CD4-positive, alpha-beta T cell (primary cell): Measurements from ENCODE around the gene GRM4. TPM values are rescaled to one million over a fixed set of nuclear protein-coding genes. Genes with fewer than 3 reads are reported as not detected.

Source experiments
- ATAC-seq: fragments of 200-7000 bp; cut with Tn5 transposase; one replicate; pipeline ENCODE4 v1.10.0; 2022; ENCODE audit warnings: mild to moderate bottlenecking; ENCODE audit not compliant: poor library complexity
- CTCF ChIA-PET: fragments of 350-600 bp; sonication (Branson Sonifier 250); formaldehyde crosslinking; loops from one replicate; lab custom pipeline; 2021; ENCODE audit warnings: antibody characterized with exemption, inconsistent platforms; lab: Charles Lee
- POLR2A ChIA-PET: fragments of 350-600 bp; sonication (Branson Sonifier 250); formaldehyde crosslinking; loops from one replicate; lab custom pipeline; 2021; ENCODE audit warnings: antibody characterized with exemption, inconsistent platforms; lab: Charles Lee
- DNase-seq, 14 experiments: peaks; one replicate each; pipeline ENCODE4 v3.0.0-alpha.2; 2013 to 2020; ENCODE audit warnings: mixed read lengths in 2 of 14
- H3K27ac ChIP-seq, 2 donors: one replicate each; pipeline versions ENCODE4 v1.5.1 to v1.7.0; 2013; ENCODE audit warnings: low read length in 2 of 2, low read depth in 1 of 2, mild to moderate bottlenecking in 1 of 2
- H3K27me3 ChIP-seq, 2 experiments: 1 replicate in 1 of 2; 2 replicates in 1 of 2; pipeline versions ENCODE4 v1.6.1 to v1.7.0; 2013; ENCODE audit warnings: low read length in 2 of 2, control low read depth in 1 of 2, mild to moderate bottlenecking in 1 of 2, moderate library complexity in 1 of 2; ENCODE audit not compliant: insufficient read depth in 2 of 2, control insufficient read depth in 1 of 2
- H3K36me3 ChIP-seq: one replicate; pipeline ENCODE4 v1.6.1; 2013; ENCODE audit warnings: low read length, control low read depth; ENCODE audit not compliant: insufficient read depth
- H3K4me1 ChIP-seq: one replicate; pipeline ENCODE4 v1.6.1; 2013; ENCODE audit warnings: low read length, control low read depth; ENCODE audit not compliant: insufficient read depth
- H3K4me3 ChIP-seq: one replicate; pipeline ENCODE4 v1.5.1; 2013; ENCODE audit warnings: mild to moderate bottlenecking, low read length, moderate library complexity
- H3K9me3 ChIP-seq, 2 experiments: 1 replicate in 1 of 2; 2 replicates in 1 of 2; pipeline versions ENCODE4 v1.6.1 to v1.7.0; 2013; ENCODE audit warnings: low read length in 2 of 2, mild to moderate bottlenecking in 2 of 2, control low read depth in 1 of 2, moderate library complexity in 1 of 2; ENCODE audit not compliant: control insufficient read depth in 1 of 2, insufficient read depth in 1 of 2
- H3K27ac Mint-ChIP-seq: one replicate; pipeline ENCODE4 v1.8.0; 2020; ENCODE audit warnings: mixed read lengths
- H3K27me3 Mint-ChIP-seq: one replicate; pipeline ENCODE4 v1.8.0; 2021; ENCODE audit warnings: mixed read lengths
- H3K36me3 Mint-ChIP-seq: one replicate; pipeline ENCODE4 v1.8.0; 2021; ENCODE audit warnings: low read depth, mixed read lengths
- H3K4me1 Mint-ChIP-seq: one replicate; pipeline ENCODE4 v1.8.0; 2021; ENCODE audit warnings: low read depth, mixed read lengths
- H3K4me3 Mint-ChIP-seq: one replicate; pipeline ENCODE4 v1.8.0; 2020; ENCODE audit warnings: mild to moderate bottlenecking, mixed read lengths
- H3K9me3 Mint-ChIP-seq: one replicate; pipeline ENCODE4 v1.8.0; 2020; ENCODE audit warnings: mixed read lengths
- intact Hi-C, 2 experiments: fragments of 100-400 bp; cut with DNase I in 1 of 2; cut with micrococcal nuclease in 1 of 2; formaldehyde crosslinking; loops; one replicate each; pipeline versions ENCODE4 v1.15.1 to v1.9.0; 2023 to 2025; cut with DNase I, micrococcal nuclease
- total RNA-seq, 174 experiments: library from RNA in 2 of 174; stranded (reverse) in 2 of 174; gene quantifications; one replicate each; pipeline ENCODE4 v1.2.3 and lab custom pipeline; 2021 to 2026
- TF ChIP-seq, protein P1 (sequence below): fragments of 200-600 bp; IDR thresholded peaks from one replicate; pipeline ENCODE4 v1.8.0; 2022; ENCODE audit warnings: antibody characterized with exemption, mild to moderate bottlenecking

Gene GRM4
- total RNA-seq, 2 experiments from 2014 or later = 0.08 TPM; not detected in 1

- ATAC-seq (no peak), DNase-seq (no peak)
- Histone ChIP-seq H3K27ac (no peak overlapping the region), H3K27me3 (no peaks in the 10 kb centered on the region), H3K4me1 (peaks cover 3% of the 10 kb centered on the region), H3K4me3 (no peak overlapping the region), H3K36me3 (no peaks in the 10 kb centered on the region), H3K9me3 (no peaks in the 10 kb centered on the region)
- TF ChIP-seq, protein P1, sequence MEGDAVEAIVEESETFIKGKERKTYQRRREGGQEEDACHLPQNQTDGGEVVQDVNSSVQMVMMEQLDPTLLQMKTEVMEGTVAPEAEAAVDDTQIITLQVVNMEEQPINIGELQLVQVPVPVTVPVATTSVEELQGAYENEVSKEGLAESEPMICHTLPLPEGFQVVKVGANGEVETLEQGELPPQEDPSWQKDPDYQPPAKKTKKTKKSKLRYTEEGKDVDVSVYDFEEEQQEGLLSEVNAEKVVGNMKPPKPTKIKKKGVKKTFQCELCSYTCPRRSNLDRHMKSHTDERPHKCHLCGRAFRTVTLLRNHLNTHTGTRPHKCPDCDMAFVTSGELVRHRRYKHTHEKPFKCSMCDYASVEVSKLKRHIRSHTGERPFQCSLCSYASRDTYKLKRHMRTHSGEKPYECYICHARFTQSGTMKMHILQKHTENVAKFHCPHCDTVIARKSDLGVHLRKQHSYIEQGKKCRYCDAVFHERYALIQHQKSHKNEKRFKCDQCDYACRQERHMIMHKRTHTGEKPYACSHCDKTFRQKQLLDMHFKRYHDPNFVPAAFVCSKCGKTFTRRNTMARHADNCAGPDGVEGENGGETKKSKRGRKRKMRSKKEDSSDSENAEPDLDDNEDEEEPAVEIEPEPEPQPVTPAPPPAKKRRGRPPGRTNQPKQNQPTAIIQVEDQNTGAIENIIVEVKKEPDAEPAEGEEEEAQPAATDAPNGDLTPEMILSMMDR = no peak
- intact Hi-C loops = no loop called here
- H3K4me1 Mint-ChIP-seq = no peaks in the 10 kb centered on the region
- no peaks in the 10 kb centered on the region for H3K9me3 Mint-ChIP-seq
- H3K36me3 Mint-ChIP-seq = no peaks in the 10 kb centered on the region
- ChIA-PET CTCF (interaction anchor here (0.6 kb wide), 1 partner anchor 126 kb away, joined by 4 read pairs; no protein-coding TSS in a partner anchor), POLR2A (no interaction called here)
- H3K4me3 Mint-ChIP-seq = no peak overlapping the region
- no peaks in the 10 kb centered on the region for H3K27me3 Mint-ChIP-seq
- H3K27ac Mint-ChIP-seq = no peak overlapping the region
These were observed 158.3 kb downstream of the GRM4 start for GRCh38 chr6:33987531-33988021.

- Mint-ChIP-seq H3K4me1 (no peaks in the 10 kb centered on the region), H3K9me3 (no peaks in the 10 kb centered on the region), H3K36me3 (no peaks in the 10 kb centered on the region), H3K4me3 (no peak overlapping the region), H3K27me3 (no peaks in the 10 kb centered on the region), H3K27ac (no peak overlapping the region)
- Histone ChIP-seq H3K27ac (no peak overlapping the region), H3K4me1 (peaks cover 3% of the 10 kb centered on the region), H3K27me3 (no peaks in the 10 kb centered on the region), H3K4me3 (no peak overlapping the region), H3K36me3 (no peaks in the 10 kb centered on the region), H3K9me3 (no peaks in the 10 kb centered on the region)
- TF ChIP-seq, protein P1 = no peak
- DNase-seq (no peak), ATAC-seq (no peak)
- CTCF ChIA-PET = no interaction called here
- intact Hi-C loops = no loop called here
- POLR2A ChIA-PET = no interaction called here
These were observed 159.9 kb downstream of the GRM4 start for GRCh38 chr6:33985947-33986346.

DNA sequence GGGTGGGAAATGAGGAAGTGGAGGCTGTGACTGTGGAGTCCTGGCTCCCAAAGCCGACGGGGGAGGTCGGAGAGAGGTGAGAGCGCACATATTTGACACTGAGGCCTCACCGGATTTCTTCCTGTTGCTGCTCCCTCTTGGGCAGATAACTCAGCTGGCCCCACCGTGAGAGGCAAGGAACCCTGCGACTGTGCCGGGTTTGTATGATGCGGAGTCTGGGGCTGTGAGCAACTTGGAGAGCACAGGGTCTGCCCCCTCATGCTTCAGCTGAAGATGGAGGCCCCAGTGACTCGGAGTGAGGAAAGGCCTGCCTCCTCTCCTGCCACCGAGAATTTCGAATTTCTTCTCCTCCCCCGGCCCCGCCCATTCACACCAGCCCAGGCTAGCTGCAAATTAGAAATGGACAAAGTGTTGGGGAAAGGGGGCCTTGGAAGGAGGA, 160.6 kb downstream of the GRM4 start:
- Mint-ChIP-seq H3K4me1 (no peaks in the 10 kb centered on the region), H3K36me3 (no peaks in the 10 kb centered on the region), H3K27ac (no peak overlapping the region), H3K9me3 (no peaks in the 10 kb centered on the region), H3K27me3 (no peaks in the 10 kb centered on the region), H3K4me3 (no peak overlapping the region)
- ATAC-seq (no peak), DNase-seq (no peak)
- Histone ChIP-seq H3K27ac (no peak overlapping the region), H3K36me3 (no peaks in the 10 kb centered on the region), H3K9me3 (no peaks in the 10 kb centered on the region), H3K4me3 (no peak overlapping the region), H3K4me1 (peaks cover 3% of the 10 kb centered on the region), H3K27me3 (no peaks in the 10 kb centered on the region)
- TF ChIP-seq, protein P1 = no peak
- intact Hi-C loops = no loop called here
- CTCF ChIA-PET = no interaction called here
- POLR2A ChIA-PET = no interaction called here
